GM12874 (cell line): ENCODE data around the gene SNED1.

Experiments
- CTCF ChIP-seq: IDR thresholded peaks from 2 replicates; pipeline ENCODE4 v1.5.1; 2011; ENCODE audit warnings: low read depth, mild to moderate bottlenecking, control low read depth, low read length, moderate library complexity; ENCODE audit not compliant: insufficient read depth

SNED1 gene

GRCh38 chr2:240966457-240966905 lies 31.9 kb upstream of the SNED1 start:
- TF ChIP-seq CTCF: no peak

GRCh38 chr2:240966906-240967680 lies 31.3 kb upstream of the SNED1 start:
- no peak for TF ChIP-seq CTCF

- TF ChIP-seq CTCF: no peak
Observed at GRCh38 chr2:240967681-240968621, 30.5 kb upstream of the SNED1 start.

DNA sequence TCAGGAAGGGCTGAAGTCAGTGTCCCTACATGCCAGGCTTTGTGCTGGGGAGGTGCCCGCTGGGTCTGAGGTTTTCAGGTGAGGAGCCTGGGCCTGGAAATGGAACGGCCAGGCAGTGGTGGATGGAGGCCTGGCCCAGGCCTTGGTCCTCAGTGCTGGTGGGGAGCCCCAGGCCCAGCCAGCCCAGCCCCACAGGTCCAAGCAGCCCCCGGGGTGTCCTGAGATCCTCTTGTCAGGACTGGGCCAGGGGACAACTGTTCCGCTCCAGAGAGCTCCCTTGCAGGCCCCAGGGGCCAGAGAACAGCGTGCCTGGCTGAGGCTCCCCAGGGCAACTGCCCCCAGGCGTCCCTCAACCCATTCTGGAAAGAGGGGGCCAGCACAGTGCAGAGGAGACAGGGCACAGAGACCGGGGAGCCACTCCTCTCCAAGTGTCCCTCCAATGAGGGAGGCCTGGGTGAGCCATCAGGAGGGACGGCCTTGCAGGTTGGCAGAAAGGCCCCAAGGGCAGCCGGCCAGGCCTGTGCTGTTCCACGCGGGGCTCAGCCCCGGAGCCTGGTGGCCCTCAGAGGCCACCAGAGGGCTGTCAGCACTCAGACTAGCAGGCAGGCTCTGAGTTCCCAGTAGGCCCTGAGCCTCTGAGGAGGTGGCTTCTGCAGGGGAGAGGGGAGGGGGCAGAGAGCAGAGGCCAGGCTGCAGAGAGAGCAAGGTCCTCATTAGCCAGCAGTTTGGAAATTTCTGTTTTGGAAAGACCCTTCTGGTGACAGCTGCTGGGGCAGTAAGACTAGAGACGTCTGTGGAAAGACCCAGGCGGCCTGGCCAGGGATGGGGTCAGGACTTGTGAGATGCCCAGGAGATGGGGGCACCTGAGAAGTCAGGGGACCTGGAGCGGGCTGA lies 29.4 kb upstream of the SNED1 start:
- TF ChIP-seq CTCF: no peak

DNA sequence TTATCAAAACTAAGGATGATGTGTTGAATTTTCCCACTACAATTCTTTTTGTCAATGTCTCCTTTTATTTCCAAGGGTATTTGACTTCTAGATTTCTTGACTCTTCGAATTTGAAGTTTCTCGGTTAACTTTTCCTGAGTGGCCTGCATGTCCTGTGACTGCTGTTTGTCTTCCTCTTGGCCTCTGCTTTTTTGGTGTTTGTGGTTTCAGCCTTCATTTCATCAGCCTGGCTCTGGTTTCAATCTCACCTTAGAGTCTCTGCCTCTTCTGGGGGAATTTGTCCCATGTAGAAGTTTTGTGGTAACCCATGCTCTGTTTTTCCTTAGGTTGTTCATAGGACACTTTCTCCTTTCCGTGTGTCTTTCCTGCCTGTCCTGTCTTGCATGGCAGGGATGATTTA lies 28.3 kb upstream of the SNED1 start:
- TF ChIP-seq CTCF: no peak

- TF ChIP-seq CTCF: no peak
Observed at GRCh38 chr2:240970816-240971215, 27.6 kb upstream of the SNED1 start.

DNA sequence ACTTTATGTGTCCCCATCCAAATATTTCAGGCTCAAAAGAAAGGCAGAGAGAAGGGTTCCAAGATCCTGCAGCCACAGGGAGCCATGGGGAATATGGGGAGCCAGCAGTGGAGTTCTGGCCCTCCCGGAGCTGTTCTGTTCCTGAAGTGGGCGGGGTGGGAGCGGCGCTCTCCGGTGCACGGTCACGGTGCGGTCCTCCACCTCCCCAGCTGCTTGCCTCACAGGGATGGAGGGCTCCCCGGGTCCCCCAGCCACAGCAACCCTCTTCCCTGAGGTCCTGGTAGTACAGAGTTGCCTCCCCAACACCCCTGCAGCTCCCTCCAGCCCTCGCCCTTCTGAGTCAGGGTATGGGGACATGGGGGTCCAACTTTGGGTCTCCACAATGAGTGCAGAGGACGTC lies 26.2 kb upstream of the SNED1 start:
- no peak for TF ChIP-seq CTCF
